NCI-H2081 treated with DMSO at 0.1 percent for 48 hours (cell line): ENCODE results near the gene OR52D1.

Source experiments
- DNase-seq: peaks from one replicate; lab custom pipeline; 2025; lab: John Stamatoyannopoulos, UW

Gene OR52D1

GRCh38 chr11:5488385-5488784 is at the start of gene OR52D1:
Gene OR52D1, plus strand, starts transcription at chr11:5488685. Its CDS starts 22 bp downstream, at chr11:5488707.
- no peak for DNase-seq

- DNase-seq = no peak
Observed at GRCh38 chr11:5441414-5441813, 47.1 kb upstream of the OR52D1 start, which contains the start of gene OR51I1. Gene OR51I1, minus strand, starts transcription at chr11:5441514. Its CDS starts 0 bp downstream, at chr11:5441514.

GRCh38 chr11:5443835-5444393 is 44.6 kb upstream of the OR52D1 start:
- DNase-seq = no peak

GRCh38 chr11:5449023-5449422 is 39.5 kb upstream of the OR52D1 start, which contains the start of gene OR51I2:
Gene OR51I2, plus strand, starts transcription at chr11:5449323. Its CDS starts 4,166 bp downstream, at chr11:5453489.
- DNase-seq = no peak

- DNase-seq = no peak
Observed at GRCh38 chr11:5449432-5449831, 39.1 kb upstream of the OR52D1 start.

GRCh38 chr11:5460983-5461621 is 27.4 kb upstream of the OR52D1 start:
- DNase-seq = no peak

GRCh38 chr11:5467527-5467926 is 21.0 kb upstream of the OR52D1 start:
- DNase-seq = no peak

- no peak for DNase-seq
Observed at GRCh38 chr11:5473921-5474320, 14.6 kb upstream of the OR52D1 start.

GRCh38 chr11:5476186-5476819 is 12.2 kb upstream of the OR52D1 start:
- no peak for DNase-seq

GRCh38 chr11:5486003-5486402 is 2.5 kb upstream of the OR52D1 start:
- no peak for DNase-seq

GRCh38 chr11:5486421-5486820 is 2.1 kb upstream of the OR52D1 start:
- no peak for DNase-seq

- DNase-seq = no peak
Observed at GRCh38 chr11:5488798-5489399, 414 bp downstream of the OR52D1 start.

GRCh38 chr11:5489576-5490357 is 1.3 kb downstream of the OR52D1 start:
- no peak for DNase-seq

- no peak for DNase-seq
Observed at GRCh38 chr11:5499671-5500070, 11.2 kb downstream of the OR52D1 start.

- no peak for DNase-seq
Observed at GRCh38 chr11:5500393-5500801, 11.9 kb downstream of the OR52D1 start.

- DNase-seq = no peak
Observed at GRCh38 chr11:5504403-5504921, 16.0 kb downstream of the OR52D1 start.

- no peak for DNase-seq
Observed at GRCh38 chr11:5505363-5506048, 17.0 kb downstream of the OR52D1 start.

- DNase-seq = no peak
Observed at GRCh38 chr11:5507177-5507932, 18.9 kb downstream of the OR52D1 start.

- no peak for DNase-seq
Observed at GRCh38 chr11:5507933-5508305, 19.4 kb downstream of the OR52D1 start.

GRCh38 chr11:5508605-5509004 is 20.1 kb downstream of the OR52D1 start:
- DNase-seq = no peak

- no peak for DNase-seq
Observed at GRCh38 chr11:5509803-5510202, 21.3 kb downstream of the OR52D1 start, which contains the start of gene UBQLN3. Gene UBQLN3, minus strand, starts transcription at chr11:5509957. Its CDS starts 399 bp downstream, at chr11:5509558.
